ENCODE data around the gene MCTP1.

GRCh38 chr5:94771742-94772141, 513.2 kb downstream of the MCTP1 start:
- TF ChIP-seq CTCF (IDR thresholded peaks at IDR 0.05): no peak
- TF ChIP-seq POLR2AphosphoS5 (IDR thresholded peaks at IDR 0.05; ENCODE audit: insufficient read depth in 1 of 2, low read depth in 1 of 2): no peak
- TF ChIP-seq POLR2A (IDR thresholded peaks at IDR 0.05): no peak

All from vagina (tissue), 2 donors.